HG02870 (cell line): ENCODE data around the gene OR10T2.
"Not testable (repeated sequence)": the region's sequence is repeated elsewhere in the genome, so short reads cannot be mapped to it uniquely, and the experiment has no call there.

ENCODE experiments used
- ATAC-seq: cut with Tn5 transposase; IDR thresholded peaks from one replicate; pipeline ENCODE4 v1.9.1; 2021; ENCODE audit warnings: mild to moderate bottlenecking, moderate library complexity; ENCODE audit not compliant: unreplicated experiment

The OR10T2 gene

GRCh38 chr1:158398818-158399514, at the start of gene OR10T2:
TSS of gene OR10T2 (minus strand) at chr1:158399466. CDS start at chr1:158399466, 0 bp downstream.
- no peak for ATAC-seq

GRCh38 chr1:158445376-158445775, 46.1 kb upstream of the OR10T2 start:
- ATAC-seq: no peak

GRCh38 chr1:158434741-158435140, 35.5 kb upstream of the OR10T2 start:
- no peak for ATAC-seq

- ATAC-seq: not testable (repeated sequence)
Observed at GRCh38 chr1:158430163-158430562, 30.9 kb upstream of the OR10T2 start.

- no peak for ATAC-seq
Observed at GRCh38 chr1:158426137-158426536, 26.9 kb upstream of the OR10T2 start, which contains the start of gene OR10K2. TSS of gene OR10K2 (minus strand) at chr1:158426237. CDS start at chr1:158420866, 5,371 bp downstream.

GRCh38 chr1:158425027-158425426, 25.8 kb upstream of the OR10T2 start:
- ATAC-seq: no peak

GRCh38 chr1:158422212-158422611, 22.9 kb upstream of the OR10T2 start:
- ATAC-seq: no peak

- ATAC-seq: no peak
Observed at GRCh38 chr1:158417586-158417985, 18.3 kb upstream of the OR10T2 start.

- ATAC-seq: no peak
Observed at GRCh38 chr1:158414651-158415345, 15.5 kb upstream of the OR10T2 start.

- ATAC-seq: no peak
Observed at GRCh38 chr1:158407092-158407491, 7.8 kb upstream of the OR10T2 start.

- no peak for ATAC-seq
Observed at GRCh38 chr1:158400871-158401270, 1.6 kb upstream of the OR10T2 start.

- ATAC-seq: no peak
Observed at GRCh38 chr1:158396646-158397045, 2.6 kb downstream of the OR10T2 start.

GRCh38 chr1:158393476-158393875, 5.8 kb downstream of the OR10T2 start:
- no peak for ATAC-seq

- ATAC-seq: no peak
Observed at GRCh38 chr1:158391099-158391498, 8.2 kb downstream of the OR10T2 start.

GRCh38 chr1:158390331-158390730, 8.9 kb downstream of the OR10T2 start:
- ATAC-seq: no peak

- no peak for ATAC-seq
Observed at GRCh38 chr1:158374860-158375259, 24.4 kb downstream of the OR10T2 start.

GRCh38 chr1:158374101-158374500, 25.2 kb downstream of the OR10T2 start:
- not testable (repeated sequence) for ATAC-seq

- ATAC-seq: peak; percentile 98
Observed at GRCh38 chr1:158371188-158371953, 27.9 kb downstream of the OR10T2 start.

GRCh38 chr1:158366783-158367182, 32.5 kb downstream of the OR10T2 start:
- ATAC-seq: no peak

GRCh38 chr1:158362941-158363340, 36.3 kb downstream of the OR10T2 start:
- no peak for ATAC-seq

- no peak for ATAC-seq
Observed at GRCh38 chr1:158362482-158362881, 36.8 kb downstream of the OR10T2 start.

- no peak for ATAC-seq
Observed at GRCh38 chr1:158357441-158357840, 41.8 kb downstream of the OR10T2 start.
